Psoas muscle (tissue), 8 donors: ENCODE results near the gene PCDHGA4. TPM values are rescaled to one million over a fixed set of nuclear protein-coding genes. Genes with fewer than 3 reads are reported as not detected.
A peak's percentile ranks its signal among the peaks of the same experiment; 100 is the strongest.

Source experiments
- ATAC-seq, 4 donors: fragments of 200-7000 bp; cut with Tn5 transposase; one replicate each; pipeline ENCODE4 v1.9.1; 2020; ENCODE audit warnings: moderate library complexity in 3 of 4, mild to moderate bottlenecking in 2 of 4
- DNase-seq, 2 donors: peaks; one replicate each; pipeline ENCODE4 v3.0.0-alpha.2; 2020
- H3K27ac ChIP-seq: fragments of 200-600 bp; one replicate; pipeline ENCODE4 v1.8.0; 2022
- H3K27me3 ChIP-seq, 3 donors: fragments of 200-600 bp in 1 of 3; one replicate each; pipeline versions ENCODE4 v1.6.1 to v1.8.0; 2013 to 2022; ENCODE audit warnings: low read length in 2 of 3, mild to moderate bottlenecking in 2 of 3, moderate library complexity in 1 of 3; ENCODE audit not compliant: insufficient read depth in 3 of 3
- H3K36me3 ChIP-seq, 2 donors: fragments of 200-600 bp in 1 of 2; one replicate each; pipeline versions ENCODE4 v1.6.1 to v1.8.0; 2013 to 2022; ENCODE audit warnings: low read depth in 1 of 2, mild to moderate bottlenecking in 1 of 2, moderate library complexity in 1 of 2; ENCODE audit not compliant: insufficient read depth in 1 of 2
- H3K4me1 ChIP-seq: fragments of 200-600 bp; one replicate; pipeline ENCODE4 v1.8.0; 2022
- H3K4me3 ChIP-seq: fragments of 200-600 bp; one replicate; pipeline ENCODE4 v1.8.0; 2022; ENCODE audit warnings: mild to moderate bottlenecking
- H3K9me3 ChIP-seq: fragments of 200-600 bp; one replicate; pipeline ENCODE4 v1.8.0; 2022
- CTCF ChIP-seq: fragments of 200-600 bp; IDR thresholded peaks from one replicate; pipeline ENCODE4 v1.8.0; 2022; ENCODE audit warnings: antibody characterized with exemption
- WGBS, 3 donors: extraction: QIAGEN DNeasy Blood & Tissue Kit; methylation state at CpG; one replicate each; pipeline versions ENCODE4 v1.1.6 to v1.1.7; 2013; 5-methylcytosine and 5-hydroxymethylcytosine counted together
- intact Hi-C, 2 donors: fragments of 100-400 bp; cut with DNase I; formaldehyde crosslinking; loops; one replicate each; pipeline versions ENCODE4 v1.11.0 to v1.14.2; 2022
- polyA plus RNA-seq, 3 donors: library from polyadenylated mRNA; stranded (reverse); fragments of 200-250 nt; gene quantifications; one replicate each; pipeline ENCODE4 v1.2.3, GENCODE V29; 2013
- total RNA-seq, 4 donors: library from RNA; stranded (reverse); fragmentation: NEBNext Ultra II Directional in 2 of 4; extraction: Animal tissue kit (Norgen Biotek cat#: 25700) in 2 of 4; gene quantifications; one replicate each; pipeline versions ENCODE4 v1.2.1 to v1.2.4, GENCODE V29; 2021 to 2023
- donor health status: healthy with polysubstance abuse.
- donor health status: DM: no; HTN: no; CAD: no; lungs with moderate emphysema.
- donor health status: Bipolar disorder and iron deficiency.
- donor health status: healthy.
- donor health status: DM: yes; HTN: yes; CAD: no.
- donor health status: DM: no; HTN: no; CAD: no.
- donor health status: DM: no; HTN: no; CAD: no.
- donor health status: DM: yes; HTN: yes; CAD: no.

Gene PCDHGA4
- total and polyA plus RNA-seq, 7 donors = 0.14 to 2.4 (median 0.84) TPM

GRCh38 chr5:141356950-141357349, 2.1 kb downstream of the PCDHGA4 start:
- intact Hi-C loops = no loop called here
- ATAC-seq (peak in 1 of 4 donors; percentile 25), DNase-seq (peak in 1 of 2 donors; percentile 35)
- 39 to 60% (median 52%) methylated on average over 19 of the region's 19 CpGs for WGBS, 3 donors
- Histone ChIP-seq H3K27me3 (peaks cover 0 to 62% (median 17%) of the 10 kb centered on the region in 3 donors), H3K9me3 (peaks cover 23% of the 10 kb centered on the region), H3K27ac (no peak overlapping the region), H3K36me3 (no peaks in the 10 kb centered on the region), H3K4me3 (no peak overlapping the region), H3K4me1 (no peaks in the 10 kb centered on the region)
- no peak for TF ChIP-seq CTCF

- peak within 1 kb of the TSS; percentile 52 for H3K4me3 ChIP-seq
- H3K36me3 ChIP-seq = no peaks in the 10 kb centered on the region
- peaks cover 35% of the 10 kb centered on the region for H3K9me3 ChIP-seq
- intact Hi-C loops = no loop called here
- H3K27me3 ChIP-seq = peaks cover 0 to 77% (median 16%) of the 10 kb centered on the region in 3 donors
- DNase-seq = no peak
- 14 to 25% (median 17%) methylated on average over 24 of the region's 24 CpGs for WGBS, 3 donors
- H3K4me1 ChIP-seq = no peaks in the 10 kb centered on the region
- peak in 3 of 4 donors; percentile 37 to 72 (median 62) for ATAC-seq
- peak; percentile 38 for TF ChIP-seq CTCF
- H3K27ac ChIP-seq = no peak within 1 kb of the TSS
Measured at GRCh38 chr5:141359790-141360426, 5.1 kb downstream of the PCDHGA4 start, which contains the start of gene PCDHGB2. PCDHGB2 (plus strand) TSS chr5:141359994; CDS start chr5:141360136, 142 bp downstream.

GRCh38 chr5:141360685-141361084, 5.9 kb downstream of the PCDHGA4 start:
- Histone ChIP-seq H3K36me3 (no peaks in the 10 kb centered on the region), H3K4me3 (peak overlapping the region; percentile 52), H3K4me1 (no peaks in the 10 kb centered on the region), H3K27ac (no peak overlapping the region), H3K27me3 (peaks cover 0 to 80% (median 18%) of the 10 kb centered on the region in 3 donors), H3K9me3 (peaks cover 34% of the 10 kb centered on the region)
- intact Hi-C loops = no loop called here
- DNase-seq = no peak
- WGBS, 3 donors = 34 to 44% (median 41%) methylated on average over 15 of the region's 15 CpGs
- ATAC-seq = no peak
- no peak for TF ChIP-seq CTCF

GRCh38 chr5:141362719-141363118, 7.9 kb downstream of the PCDHGA4 start:
- H3K4me3 ChIP-seq = no peak overlapping the region
- ATAC-seq = no peak
- peaks cover 30% of the 10 kb centered on the region for H3K9me3 ChIP-seq
- no peaks in the 10 kb centered on the region for H3K36me3 ChIP-seq
- intact Hi-C loops = no loop called here
- H3K4me1 ChIP-seq = no peaks in the 10 kb centered on the region
- H3K27me3 ChIP-seq = peaks cover 0 to 86% (median 19%) of the 10 kb centered on the region in 3 donors
- TF ChIP-seq CTCF = no peak
- DNase-seq = no peak
- H3K27ac ChIP-seq = no peak overlapping the region
